Measurements from ENCODE around the gene GATAD2A.

DNA sequence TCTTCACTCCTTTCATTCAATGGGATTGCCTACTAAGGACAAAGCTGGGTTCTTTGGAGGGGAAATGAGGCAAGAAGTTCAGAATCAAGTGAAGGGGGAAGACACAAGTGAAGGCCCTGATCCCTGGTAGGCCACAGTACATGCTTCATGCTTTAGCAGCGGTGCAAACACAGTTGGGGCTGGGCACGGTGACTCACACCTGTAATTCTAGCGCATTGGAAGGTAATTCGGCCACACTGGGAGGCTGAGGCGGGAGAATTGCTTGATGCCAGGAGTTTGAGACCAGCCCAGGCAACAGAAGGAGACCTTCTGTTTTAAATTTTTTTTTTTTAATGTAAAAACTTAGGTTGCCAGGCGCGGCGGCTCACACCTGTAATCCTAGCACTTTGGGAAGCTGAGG, 23.4 kb upstream of the GATAD2A start:
- no peak for TF ChIP-seq CTCF (IDR thresholded peaks at IDR 0.05)
- TF ChIP-seq POLR2A (IDR thresholded peaks at IDR 0.05): no peak
